Activated CD4-positive, alpha-beta T cell treated with anti-CD3 and anti-CD28 coated beads, Interleukin-2, Interleukin-4, amounts not matched to agents 100 ng/mL and 50 ng/mL, durations not matched to agents 16 hours and 8 hours (primary cell): Measurements from ENCODE around the gene CDC14B.

Experiments used
- DNase-seq: peaks from one replicate; pipeline ENCODE4 v3.0.0-alpha.2; 2020; ENCODE audit warnings: low spot score

Gene CDC14B

DNA sequence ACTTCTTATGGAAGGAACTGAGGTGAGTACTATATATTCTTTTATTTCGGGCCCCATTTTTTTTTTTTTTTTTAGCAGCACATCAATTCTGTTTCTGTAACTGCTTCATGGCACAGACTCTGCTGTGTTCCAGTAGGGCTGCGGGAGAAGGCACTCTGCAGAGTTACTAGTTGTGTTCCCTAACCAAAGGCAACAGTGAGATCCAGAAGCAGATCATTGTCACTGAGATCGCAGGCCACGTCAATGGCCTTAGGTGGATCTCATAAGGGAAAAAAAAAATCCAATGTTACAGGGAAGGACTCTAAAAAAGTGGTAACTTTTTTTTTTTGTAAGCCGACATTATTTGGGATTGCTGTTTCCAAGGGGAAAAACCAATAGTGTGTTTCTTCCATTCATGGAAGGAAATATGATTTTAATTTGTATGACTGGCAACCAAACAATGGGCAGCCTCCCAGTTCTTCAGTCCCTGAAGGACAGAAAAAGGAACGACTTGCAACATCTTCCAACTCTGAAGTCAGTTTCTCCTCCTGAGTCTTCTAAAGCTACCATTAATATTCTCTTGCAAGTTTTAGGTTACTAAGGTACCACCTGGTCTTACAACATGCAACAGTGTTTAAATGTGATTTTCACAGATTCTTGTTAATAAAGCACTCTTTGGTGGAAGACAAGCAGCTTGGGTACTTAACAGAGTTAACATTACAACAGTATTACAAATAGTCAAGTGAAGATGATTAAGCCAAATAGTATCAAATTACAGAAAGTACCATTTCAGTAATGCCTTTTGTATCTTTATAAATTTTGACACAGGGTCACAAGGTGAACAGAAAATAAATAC, 116.9 kb downstream of the CDC14B start:
- no peak for DNase-seq

DNA sequence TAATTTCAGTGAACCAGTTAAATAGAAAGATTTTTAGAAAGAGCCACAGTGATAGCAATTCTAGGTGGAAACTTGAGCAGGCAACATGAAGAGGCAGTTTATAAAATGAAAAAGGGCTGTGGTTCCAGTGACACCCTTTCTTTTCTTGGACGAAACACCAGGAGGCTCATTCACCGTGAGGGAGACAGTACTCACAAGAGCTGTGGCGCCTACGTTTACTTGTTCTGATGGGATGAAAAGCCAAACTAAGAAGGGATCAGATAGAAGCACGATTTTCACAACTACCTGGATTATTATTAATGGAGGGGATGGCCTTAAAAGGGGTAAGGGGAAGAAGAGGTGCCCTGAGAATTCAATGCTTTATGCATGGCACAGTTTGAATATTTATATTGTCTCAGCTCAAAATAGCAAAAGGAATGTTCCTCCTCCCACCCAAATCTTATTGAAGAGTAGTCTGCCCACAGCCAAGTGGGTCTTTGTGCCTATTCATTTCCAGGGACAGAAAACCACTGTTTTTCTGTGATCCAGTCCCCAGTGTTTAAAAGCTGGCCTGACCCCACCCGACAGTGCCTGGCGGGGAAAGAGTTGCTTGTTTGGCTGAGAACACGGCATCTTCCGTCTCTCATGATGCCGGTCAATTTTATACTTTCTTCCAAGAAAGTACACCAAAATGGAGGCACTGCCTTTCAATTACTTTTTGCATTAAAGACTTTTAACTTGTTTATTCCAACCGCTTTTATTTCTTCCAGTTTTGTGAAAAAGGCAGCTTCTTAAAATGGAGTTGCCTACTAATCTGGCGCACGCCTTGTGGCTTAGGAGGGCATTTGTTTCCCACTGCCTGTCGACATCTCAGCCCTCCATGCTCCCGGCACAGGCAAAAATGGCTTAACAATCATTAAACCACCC, 117.8 kb downstream of the CDC14B start:
- no peak for DNase-seq

- DNase-seq, result no peak
These were observed 118.7 kb downstream of the CDC14B start for GRCh38 chr9:96500696-96501632.

GRCh38 chr9:96499257-96499656, 120.4 kb downstream of the CDC14B start:
- no peak for DNase-seq

DNA sequence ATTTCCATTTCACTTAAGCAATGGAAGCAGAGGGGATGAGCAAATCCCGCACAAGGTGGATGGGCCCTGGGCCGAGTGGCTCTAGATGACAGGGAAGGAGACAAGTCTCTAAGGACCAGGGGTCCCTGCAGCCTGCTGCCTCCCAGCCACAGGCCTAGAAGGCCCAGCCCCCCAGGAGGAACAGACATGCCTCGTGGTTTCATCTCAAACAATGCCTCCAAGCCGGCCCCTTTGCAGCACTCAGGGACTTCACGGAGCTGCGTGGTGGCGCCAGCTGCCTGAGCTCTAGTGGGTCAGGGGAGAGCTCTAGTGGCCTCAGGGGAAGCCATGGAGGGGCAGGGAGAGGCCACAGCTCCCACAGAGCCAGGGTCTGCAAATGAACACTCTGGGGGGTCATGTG, 120.8 kb downstream of the CDC14B start:
- DNase-seq, result no peak

DNA sequence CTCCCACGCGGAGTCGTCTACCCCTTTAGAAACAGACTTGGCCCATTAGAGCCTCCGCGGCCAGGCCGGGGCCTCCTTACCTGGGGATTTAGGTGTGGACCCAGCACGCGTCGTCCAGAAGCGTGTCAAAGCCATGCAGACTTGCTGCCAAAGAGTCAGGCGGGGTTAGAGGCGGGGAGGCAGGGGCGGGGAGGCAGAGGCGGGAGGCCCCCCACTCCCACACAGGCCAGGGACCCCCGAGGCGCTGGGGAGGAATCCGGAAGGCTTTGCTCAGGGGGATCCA, 122.6 kb downstream of the CDC14B start:
- no peak for DNase-seq

GRCh38 chr9:96496368-96497116, 123.1 kb downstream of the CDC14B start:
- no peak for DNase-seq

DNA sequence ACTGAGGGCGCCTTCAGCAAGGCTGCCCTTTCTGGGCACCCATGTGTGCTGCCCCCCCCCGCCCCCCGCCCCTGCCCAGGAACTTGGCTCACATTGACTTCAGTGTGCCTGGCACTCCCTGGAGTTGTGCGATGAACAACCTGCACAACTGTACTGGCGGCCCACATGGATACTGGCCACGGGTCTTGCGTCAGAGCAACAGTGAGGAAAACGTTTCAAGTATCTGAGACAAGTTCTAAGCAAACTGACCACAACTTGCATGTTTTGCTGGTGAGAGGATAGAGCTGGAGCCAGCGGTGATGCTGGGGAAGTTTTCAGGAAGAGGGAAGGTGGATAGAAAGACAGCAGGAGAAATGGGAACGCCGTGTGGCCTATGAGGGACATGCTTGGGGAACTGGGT, 124.3 kb downstream of the CDC14B start:
- DNase-seq, result no peak

DNA sequence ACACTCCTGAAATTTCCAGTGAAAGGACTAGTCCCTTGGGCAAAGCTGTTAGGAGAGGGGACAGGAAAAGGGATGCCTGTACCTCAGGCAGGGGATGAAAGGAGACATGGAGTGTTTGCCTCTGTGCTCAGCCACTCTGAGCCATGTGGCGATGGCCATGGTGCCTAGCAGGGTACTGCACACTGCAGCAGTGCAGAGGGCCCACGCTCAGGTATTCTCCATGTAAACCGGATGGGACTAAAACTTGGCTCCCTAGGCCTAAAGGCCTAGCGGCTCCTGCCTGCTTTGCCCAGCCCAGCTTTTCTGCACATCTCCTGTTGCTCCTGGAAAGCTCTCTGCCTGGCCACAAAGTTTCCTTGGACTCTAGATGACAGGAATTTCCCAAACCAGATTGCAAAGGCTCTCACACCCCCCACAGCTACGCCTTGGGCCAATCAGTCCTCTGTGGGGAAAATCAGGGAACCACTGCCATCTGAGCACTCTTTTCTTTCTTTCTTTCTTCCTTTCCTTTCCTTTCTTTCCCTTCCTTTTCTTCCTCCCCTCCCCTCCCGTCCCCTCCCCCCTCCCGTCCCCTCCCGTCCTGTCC, 125.3 kb downstream of the CDC14B start:
- no peak for DNase-seq

- no peak for DNase-seq
These were observed 125.9 kb downstream of the CDC14B start for GRCh38 chr9:96493757-96494156.

DNA sequence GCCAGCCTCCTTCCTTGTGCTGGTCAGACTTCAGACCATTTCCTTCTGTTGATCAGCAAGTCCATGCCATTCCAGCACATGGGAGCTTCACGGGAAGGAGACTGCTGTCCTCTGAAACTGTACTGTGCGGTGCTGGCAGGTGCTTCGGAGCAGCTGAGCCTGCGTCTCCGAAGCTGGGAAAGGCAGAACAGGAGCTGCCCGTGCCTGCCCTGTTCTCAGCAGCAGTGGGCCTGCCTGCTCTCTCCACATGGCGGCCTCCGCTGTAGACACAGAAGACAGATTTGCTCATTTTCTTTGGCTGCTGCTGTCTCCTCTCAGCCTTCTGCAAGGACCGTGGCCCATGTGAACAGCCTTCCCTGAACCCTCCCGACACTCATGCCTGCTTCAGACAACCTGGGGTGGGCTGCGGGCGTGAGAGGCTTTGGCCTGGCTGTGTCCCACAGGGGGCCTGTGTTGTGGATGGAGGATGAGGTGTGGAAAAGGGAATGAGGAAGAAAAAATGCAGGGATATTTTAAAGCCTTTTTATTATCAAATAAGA, 126.6 kb downstream of the CDC14B start:
- DNase-seq, result no peak

DNA sequence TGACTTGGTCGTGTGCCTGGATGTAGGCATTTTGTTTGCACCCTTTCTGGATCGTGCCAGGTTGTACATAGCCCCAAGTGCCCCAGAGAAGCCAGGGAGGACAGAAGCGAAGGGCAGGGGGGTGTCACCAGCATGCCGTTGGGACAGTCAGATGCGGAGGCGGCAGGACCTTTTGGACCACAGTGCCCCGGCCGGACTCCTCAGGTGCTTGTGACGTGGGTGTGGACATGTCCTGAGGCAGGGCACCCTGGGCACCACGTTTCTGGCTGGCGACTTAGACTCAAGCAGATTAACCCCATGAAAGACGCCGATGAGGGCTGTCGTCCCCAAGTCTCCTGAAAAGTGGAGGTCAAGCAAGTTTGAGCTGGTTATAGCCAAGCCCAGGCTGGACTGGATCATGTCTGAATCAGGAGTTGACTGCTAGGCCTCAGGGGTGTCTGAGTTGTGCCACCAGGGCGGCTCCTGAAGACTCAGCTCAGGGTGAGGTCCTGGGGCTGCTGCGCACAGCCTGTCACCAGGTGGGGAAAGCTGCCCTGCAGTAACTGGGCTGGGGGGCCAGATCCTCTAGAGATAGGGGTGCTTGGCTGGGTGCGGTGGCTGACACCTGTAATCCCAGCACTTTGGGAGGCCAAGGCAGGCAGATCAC, 127.6 kb downstream of the CDC14B start:
- DNase-seq, result no peak

DNA sequence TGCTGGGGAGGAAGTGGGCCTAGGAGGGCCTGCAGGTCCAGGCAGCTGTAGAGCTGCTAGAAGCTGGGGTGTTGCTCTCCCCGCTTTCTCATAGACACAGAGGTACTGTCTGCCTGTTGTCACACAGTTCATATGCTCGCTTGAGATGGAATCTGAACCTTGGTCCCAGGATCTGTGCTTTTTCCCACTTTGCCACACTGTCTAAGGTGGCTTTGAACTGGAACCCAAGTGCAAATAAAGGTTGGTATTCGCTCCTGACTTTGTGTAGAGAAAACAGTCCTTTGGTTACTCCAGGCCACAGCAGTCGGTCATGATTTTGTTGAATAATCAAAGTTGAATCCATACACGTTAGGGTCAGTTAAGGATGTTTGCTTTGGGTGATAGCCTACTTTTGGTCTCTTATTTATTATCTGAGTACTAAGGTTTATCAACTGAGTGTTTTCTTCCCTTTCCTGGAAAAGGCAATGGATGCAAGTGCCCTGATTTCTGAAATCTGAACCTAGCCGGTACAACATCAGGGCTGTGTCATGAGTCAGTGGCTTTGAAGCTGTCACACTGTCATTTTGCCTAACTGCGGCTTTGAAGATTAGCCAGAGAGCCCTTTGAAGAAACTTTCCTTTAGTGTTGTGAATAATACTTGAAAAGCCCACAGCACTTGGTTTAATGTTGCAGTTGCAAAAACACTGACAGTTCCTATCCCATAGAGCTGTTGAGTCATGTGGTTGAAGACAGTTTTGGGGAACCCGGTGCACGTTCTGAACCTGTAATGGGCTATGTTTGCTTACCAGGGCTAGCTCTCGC, 128.4 kb downstream of the CDC14B start:
- peak; percentile 63 for DNase-seq

DNA sequence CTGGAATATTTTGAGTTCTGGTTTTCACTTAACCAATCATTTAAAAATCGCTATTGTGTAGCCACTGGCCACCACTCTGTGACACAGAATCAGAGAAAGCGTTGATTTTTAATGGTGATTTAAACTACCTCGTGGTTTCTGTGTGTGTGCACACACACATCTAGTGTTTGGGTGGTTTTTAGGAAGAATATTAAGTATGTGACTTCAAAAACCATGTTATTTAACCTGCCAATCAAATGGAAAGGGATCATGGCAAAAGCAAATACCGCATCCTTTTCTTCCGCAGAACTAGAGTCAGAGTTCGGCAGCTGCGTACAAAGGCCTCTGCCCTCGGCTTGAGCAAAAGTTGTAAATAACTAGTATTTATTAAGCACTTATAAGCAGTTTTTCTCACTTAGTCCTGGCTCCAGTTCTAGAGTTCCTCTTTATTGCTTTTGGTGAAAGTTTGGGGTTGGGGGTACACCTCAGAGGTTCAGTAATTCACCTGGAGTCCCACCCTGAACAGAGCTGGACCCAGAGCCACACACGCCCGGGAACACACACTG, 129.0 kb downstream of the CDC14B start:
- DNase-seq, result no peak

GRCh38 chr9:96489482-96489979, 130.1 kb downstream of the CDC14B start:
- DNase-seq, result no peak

DNA sequence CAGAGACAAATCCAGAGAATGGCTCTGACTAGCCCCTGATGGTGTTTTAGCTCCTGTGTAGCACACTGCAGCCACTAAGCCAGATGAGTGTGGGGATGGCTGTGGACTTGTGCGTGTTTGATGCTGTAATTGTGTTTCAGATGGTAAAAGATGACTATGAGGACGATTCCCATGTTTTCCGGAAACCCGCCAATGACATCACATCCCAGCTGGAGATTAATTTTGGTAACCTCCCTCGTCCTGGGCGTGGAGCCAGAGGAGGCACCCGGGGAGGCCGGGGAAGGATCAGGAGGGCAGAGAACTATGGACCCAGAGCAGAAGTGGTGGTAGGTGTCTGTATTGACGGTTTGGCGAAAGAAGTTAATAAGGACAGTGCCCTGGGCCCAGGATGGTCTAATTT, 131.7 kb downstream of the CDC14B start:
- DNase-seq, result no peak

- no peak for DNase-seq
These were observed 132.6 kb downstream of the CDC14B start for GRCh38 chr9:96487029-96487396.

DNA sequence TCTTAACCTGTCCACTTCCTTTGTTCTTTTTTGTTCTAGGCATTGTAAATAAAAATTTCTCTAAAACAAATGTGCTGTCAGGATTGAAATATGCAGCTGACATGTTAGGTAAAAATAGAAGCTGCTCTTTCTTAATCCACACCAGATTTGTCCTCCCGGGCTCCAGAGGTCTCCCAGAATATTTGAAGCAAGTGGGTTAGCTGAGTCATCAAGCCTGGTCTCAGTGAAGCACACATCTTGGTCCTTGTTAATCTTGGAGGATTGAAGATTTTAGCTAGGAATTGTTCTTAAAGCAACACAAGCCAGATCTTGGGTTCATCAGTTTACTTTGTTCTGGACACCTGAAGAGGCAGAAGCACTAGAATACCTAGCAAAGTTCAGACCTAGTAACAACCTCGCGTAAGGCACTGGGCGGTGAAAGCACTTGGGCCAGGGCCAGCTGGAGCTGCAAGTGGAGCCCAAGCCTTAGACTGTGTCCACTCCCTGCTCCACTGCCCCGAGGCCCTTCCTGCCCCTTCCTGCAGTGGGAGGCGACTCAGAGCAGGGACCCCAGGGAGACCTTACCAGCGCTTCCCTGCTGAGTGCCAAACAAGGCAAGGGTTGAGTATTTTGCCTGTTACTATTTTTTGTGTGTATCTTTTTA, 133.1 kb downstream of the CDC14B start:
- no peak for DNase-seq

DNA sequence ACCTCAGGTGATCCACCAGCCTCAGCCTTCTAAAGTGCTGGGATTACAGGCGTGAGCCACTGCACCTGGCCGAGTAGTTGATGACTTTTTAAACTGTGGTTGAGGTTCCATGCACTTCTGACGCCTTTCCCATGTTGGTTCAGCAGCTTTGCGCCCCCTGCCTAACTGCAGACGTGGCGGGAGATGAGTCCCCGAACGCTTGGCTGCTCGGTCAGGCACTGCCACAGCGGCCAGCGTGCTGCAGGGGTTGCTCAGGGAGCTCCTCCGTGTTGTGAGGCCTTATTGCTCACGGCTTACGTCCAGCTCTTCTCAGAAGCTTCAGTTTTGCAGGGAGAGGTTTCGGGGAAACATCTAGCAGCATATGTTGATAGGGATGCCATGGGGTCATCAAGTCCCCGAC, 134.4 kb downstream of the CDC14B start:
- no peak for DNase-seq
